ENCODE data around the gene SLC36A3. TPM values are rescaled to one million over a fixed set of nuclear protein-coding genes. Genes with fewer than 3 reads are reported as not detected.
"Not testable (repeated sequence)": the region's sequence is repeated elsewhere in the genome, so short reads cannot be mapped to it uniquely, and the experiment has no call there.

SLC36A3 gene
- total RNA-seq, 1 donor from 2014 or later, result not detected

DNA sequence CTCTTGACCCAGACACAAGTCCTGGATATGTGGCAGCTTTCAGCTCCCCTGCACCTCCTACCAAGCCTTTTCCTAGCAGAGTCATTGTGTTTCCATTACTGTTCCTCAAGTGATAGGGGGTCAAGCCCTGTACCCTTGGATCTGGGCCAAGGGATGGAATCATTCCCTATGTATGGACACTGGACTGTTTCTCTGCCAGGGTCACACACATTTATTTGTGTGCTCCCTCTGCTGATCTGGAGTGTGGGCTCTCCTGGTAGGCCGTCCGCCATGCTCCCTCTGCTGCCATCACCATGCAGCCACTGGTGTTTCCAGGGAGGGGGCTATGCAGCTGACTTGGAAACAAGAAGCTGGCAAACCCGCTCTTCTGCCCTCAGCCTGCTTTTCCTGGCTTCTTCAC, 41.0 kb downstream of the SLC36A3 start:
- no peak overlapping the region for H3K4me3 ChIP-seq (ENCODE audit: low read depth, low read length)
- no peaks in the 10 kb centered on the region for H3K36me3 ChIP-seq (ENCODE audit: control insufficient read depth, insufficient read depth, low read length)
- no peaks in the 10 kb centered on the region for H3K27me3 ChIP-seq (ENCODE audit: control insufficient read depth, insufficient read depth, low read length)
- TF ChIP-seq, protein P1, sequence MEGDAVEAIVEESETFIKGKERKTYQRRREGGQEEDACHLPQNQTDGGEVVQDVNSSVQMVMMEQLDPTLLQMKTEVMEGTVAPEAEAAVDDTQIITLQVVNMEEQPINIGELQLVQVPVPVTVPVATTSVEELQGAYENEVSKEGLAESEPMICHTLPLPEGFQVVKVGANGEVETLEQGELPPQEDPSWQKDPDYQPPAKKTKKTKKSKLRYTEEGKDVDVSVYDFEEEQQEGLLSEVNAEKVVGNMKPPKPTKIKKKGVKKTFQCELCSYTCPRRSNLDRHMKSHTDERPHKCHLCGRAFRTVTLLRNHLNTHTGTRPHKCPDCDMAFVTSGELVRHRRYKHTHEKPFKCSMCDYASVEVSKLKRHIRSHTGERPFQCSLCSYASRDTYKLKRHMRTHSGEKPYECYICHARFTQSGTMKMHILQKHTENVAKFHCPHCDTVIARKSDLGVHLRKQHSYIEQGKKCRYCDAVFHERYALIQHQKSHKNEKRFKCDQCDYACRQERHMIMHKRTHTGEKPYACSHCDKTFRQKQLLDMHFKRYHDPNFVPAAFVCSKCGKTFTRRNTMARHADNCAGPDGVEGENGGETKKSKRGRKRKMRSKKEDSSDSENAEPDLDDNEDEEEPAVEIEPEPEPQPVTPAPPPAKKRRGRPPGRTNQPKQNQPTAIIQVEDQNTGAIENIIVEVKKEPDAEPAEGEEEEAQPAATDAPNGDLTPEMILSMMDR (IDR thresholded peaks at IDR 0.05; ENCODE audit: insufficient read depth, low read length, poor library complexity, severe bottlenecking), result no peak
- no peak for DNase-seq (ENCODE audit: low read depth)

DNA sequence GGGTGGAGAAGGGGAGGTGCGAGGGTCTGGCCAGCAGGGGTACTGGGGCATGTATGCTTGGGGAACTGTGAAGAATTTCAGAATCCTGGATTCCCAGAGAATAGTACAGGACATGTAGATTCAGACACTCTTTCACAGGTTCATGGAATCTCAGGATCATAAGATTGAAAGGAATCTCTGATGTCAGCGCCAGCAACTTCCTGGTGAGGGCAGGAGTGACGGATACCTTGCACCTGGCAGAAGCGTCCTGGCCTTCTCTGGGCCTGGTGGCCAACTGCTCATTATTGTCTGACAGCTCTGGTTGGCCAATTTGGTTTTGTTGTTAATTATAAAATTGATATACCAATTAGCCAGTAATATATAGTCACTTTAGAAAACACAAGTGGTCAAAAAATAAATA, 43.6 kb downstream of the SLC36A3 start:
- TF ChIP-seq, protein P1 (IDR thresholded peaks at IDR 0.05; ENCODE audit: insufficient read depth, low read length, poor library complexity, severe bottlenecking), result no peak
- no peak for DNase-seq (ENCODE audit: low read depth)
- Histone ChIP-seq H3K36me3 (ENCODE audit: control insufficient read depth, insufficient read depth, low read length) (no peaks in the 10 kb centered on the region), H3K4me3 (ENCODE audit: low read depth, low read length) (no peak overlapping the region), H3K27me3 (ENCODE audit: control insufficient read depth, insufficient read depth, low read length) (no peaks in the 10 kb centered on the region)

DNA sequence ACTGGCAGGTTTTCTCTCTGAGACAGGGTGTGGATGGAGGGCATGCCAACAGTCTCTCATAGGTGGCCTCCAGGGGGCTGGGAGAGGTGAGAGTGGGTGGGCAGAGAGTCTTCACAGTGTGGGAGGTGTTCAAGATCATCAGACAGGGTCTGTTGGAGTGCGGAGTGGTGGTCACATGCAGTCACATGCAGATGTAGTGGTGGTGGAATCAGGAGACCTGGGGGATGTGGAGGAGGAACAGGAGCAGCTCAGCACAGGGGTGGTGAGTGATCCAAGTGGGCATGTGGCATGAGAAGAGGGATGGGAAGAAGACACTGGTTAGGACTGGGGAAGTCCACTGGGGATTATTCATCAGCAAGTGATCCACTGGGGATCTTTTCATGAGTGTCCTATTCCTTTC, 44.8 kb downstream of the SLC36A3 start:
- no peaks in the 10 kb centered on the region for H3K36me3 ChIP-seq (ENCODE audit: control insufficient read depth, insufficient read depth, low read length)
- H3K4me3 ChIP-seq (ENCODE audit: low read depth, low read length), result no peak overlapping the region
- TF ChIP-seq, protein P1 (IDR thresholded peaks at IDR 0.05; ENCODE audit: insufficient read depth, low read length, poor library complexity, severe bottlenecking), result no peak
- no peak for DNase-seq (ENCODE audit: low read depth)
- no peaks in the 10 kb centered on the region for H3K27me3 ChIP-seq (ENCODE audit: control insufficient read depth, insufficient read depth, low read length)

DNA sequence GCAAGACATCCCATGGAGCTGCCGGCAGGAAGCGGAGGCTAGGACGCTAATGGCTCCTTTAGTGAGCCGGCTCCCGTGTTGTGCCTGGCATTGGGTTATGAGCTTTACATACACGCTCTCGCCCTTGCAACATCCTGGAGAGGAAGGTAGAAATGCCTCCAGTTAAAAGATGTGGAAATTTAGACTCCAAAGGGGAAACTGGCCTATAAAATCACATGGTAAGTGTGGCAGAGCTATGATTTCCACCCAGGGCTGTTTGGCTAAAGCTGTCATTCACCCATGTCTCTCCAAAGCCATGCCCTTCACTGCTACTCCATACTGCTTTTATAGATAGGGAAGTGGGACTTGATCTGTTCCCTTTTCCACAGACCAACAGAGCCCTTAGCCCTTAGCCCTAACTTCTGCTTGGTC, 45.4 kb downstream of the SLC36A3 start:
- no peak for DNase-seq (ENCODE audit: low read depth)
- H3K36me3 ChIP-seq (ENCODE audit: control insufficient read depth, insufficient read depth, low read length), result no peaks in the 10 kb centered on the region
- TF ChIP-seq, protein P1 (IDR thresholded peaks at IDR 0.05; ENCODE audit: insufficient read depth, low read length, poor library complexity, severe bottlenecking), result no peak
- H3K27me3 ChIP-seq (ENCODE audit: control insufficient read depth, insufficient read depth, low read length), result no peaks in the 10 kb centered on the region
- H3K4me3 ChIP-seq (ENCODE audit: low read depth, low read length), result no peak overlapping the region

DNA sequence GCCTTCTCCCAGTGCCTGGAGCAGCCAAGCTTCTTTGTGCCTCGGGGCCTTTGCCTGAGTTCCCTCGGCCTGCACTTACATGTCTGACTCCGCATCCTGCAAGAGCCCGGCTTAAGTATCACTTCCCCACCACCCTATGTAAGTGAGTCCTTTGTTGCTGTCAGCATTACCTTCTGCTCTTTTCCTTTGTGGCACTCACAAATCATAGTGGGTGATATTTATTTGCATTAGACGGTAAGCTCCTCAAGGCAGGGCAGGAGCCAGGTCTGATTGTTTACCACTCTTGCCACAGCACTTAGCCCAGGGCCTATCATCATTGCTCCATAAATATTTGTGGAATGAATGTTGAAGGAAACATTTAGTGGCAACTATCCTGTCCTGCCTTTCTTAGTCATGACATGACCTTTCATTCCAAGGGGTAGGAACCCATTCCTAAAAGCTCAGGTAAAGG, 45.8 kb downstream of the SLC36A3 start:
- no peak overlapping the region for H3K4me3 ChIP-seq (ENCODE audit: low read depth, low read length)
- no peak for DNase-seq (ENCODE audit: low read depth)
- H3K36me3 ChIP-seq (ENCODE audit: control insufficient read depth, insufficient read depth, low read length), result no peaks in the 10 kb centered on the region
- H3K27me3 ChIP-seq (ENCODE audit: control insufficient read depth, insufficient read depth, low read length), result no peaks in the 10 kb centered on the region
- TF ChIP-seq, protein P1 (IDR thresholded peaks at IDR 0.05; ENCODE audit: insufficient read depth, low read length, poor library complexity, severe bottlenecking), result no peak

DNA sequence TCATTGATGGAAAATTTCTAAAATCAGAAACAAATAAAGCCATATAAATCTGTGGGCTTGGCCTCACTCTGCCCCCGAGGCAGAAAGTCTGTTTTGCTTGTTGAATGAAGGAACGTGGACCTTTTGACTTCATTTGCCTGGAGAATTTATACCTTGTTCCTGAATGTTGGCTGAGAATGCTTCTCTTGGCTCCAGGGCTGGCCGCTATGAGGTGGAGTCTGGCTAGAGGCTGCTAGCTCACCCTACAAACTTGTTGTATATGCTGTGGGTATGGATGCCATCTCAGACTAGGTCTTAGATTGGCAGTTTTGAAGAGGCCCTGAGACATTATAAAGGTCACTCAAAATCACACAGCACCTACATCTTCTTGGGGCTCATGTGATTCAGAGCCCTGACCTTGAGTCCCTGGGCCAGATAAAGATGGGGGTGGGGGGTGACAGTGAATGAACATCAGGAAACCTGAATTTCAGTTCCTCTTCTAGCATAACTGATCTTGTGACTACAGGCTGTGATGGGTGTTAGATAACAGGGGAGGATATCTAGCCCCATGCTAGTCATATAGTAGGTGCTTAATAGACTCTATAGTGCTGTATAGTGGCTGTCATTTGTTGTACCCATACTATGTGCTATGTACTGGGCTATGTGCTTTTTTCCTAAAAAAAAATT, 47.8 kb downstream of the SLC36A3 start:
- H3K4me3 ChIP-seq (ENCODE audit: low read depth, low read length), result no peak overlapping the region
- DNase-seq (ENCODE audit: low read depth), result no peak
- TF ChIP-seq, protein P1 (IDR thresholded peaks at IDR 0.05; ENCODE audit: insufficient read depth, low read length, poor library complexity, severe bottlenecking), result no peak
- no peaks in the 10 kb centered on the region for H3K36me3 ChIP-seq (ENCODE audit: control insufficient read depth, insufficient read depth, low read length)
- no peaks in the 10 kb centered on the region for H3K27me3 ChIP-seq (ENCODE audit: control insufficient read depth, insufficient read depth, low read length)

DNA sequence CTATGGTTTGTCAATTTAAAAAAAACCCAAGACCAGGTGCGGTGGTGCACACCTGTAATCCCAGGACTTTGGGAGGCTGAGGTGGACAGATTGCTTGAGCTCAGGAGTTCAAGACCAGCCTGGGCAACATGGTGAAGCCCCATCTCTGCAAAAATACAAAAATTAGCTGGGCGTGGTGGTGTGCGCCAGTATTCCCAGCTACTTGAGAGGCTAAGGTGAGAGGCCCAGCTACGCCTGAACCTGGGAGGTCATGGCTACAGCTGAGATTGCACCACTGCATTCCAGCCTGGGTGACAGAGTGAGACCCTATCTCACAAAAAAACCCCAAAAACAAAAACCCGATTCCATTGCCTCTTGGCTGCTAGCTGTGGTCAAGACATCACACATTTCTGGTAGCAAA, 48.6 kb downstream of the SLC36A3 start:
- DNase-seq (ENCODE audit: low read depth); H3K4me3 ChIP-seq (ENCODE audit: low read depth, low read length): not testable (repeated sequence)

More for the DNA sequence above, 48.6 kb downstream of the SLC36A3 start:
- H3K36me3 ChIP-seq (ENCODE audit: control insufficient read depth, insufficient read depth, low read length); H3K27me3 ChIP-seq (ENCODE audit: control insufficient read depth, insufficient read depth, low read length): not testable (repeated sequence)

All from kidney epithelial cell (primary cell).